Type B pancreatic cell (in vitro differentiated cells): ENCODE measurements around the gene ARIH1. TPM values are rescaled to one million over a fixed set of nuclear protein-coding genes. Genes with fewer than 3 reads are reported as not detected.
"Not testable (repeated sequence)": the region's sequence is repeated elsewhere in the genome, so short reads cannot be mapped to it uniquely, and the experiment has no call there.

Experiments
- DNase-seq: peaks from one replicate; pipeline ENCODE4 v3.0.0; 2021; ENCODE audit warnings: mixed read lengths; ENCODE audit not compliant: unreplicated experiment; ENCODE audit errors: extremely low spot score
- H3K27ac Mint-ChIP-seq: 2 replicates; pipeline ENCODE4 v1.8.0; 2021; ENCODE audit warnings: mild to moderate bottlenecking, mixed read lengths
- H3K27me3 Mint-ChIP-seq: 2 replicates; pipeline ENCODE4 v1.8.0; 2021; ENCODE audit warnings: mixed read lengths
- H3K36me3 Mint-ChIP-seq: 2 replicates; pipeline ENCODE4 v1.8.0; 2021; ENCODE audit warnings: mixed read lengths
- H3K4me1 Mint-ChIP-seq: one replicate; pipeline ENCODE4 v1.8.0; 2021; ENCODE audit warnings: mixed read lengths; ENCODE audit not compliant: unreplicated experiment
- H3K4me3 Mint-ChIP-seq: 2 replicates; pipeline ENCODE4 v1.8.0; 2021; ENCODE audit warnings: mild to moderate bottlenecking, mixed read lengths
- H3K9me3 Mint-ChIP-seq: 2 replicates; pipeline ENCODE4 v1.8.0; 2021; ENCODE audit warnings: mixed read lengths
- CTCF ChIP-seq: fragments of 200-600 bp; sonication (generic); conservative IDR thresholded peaks from 2 replicates; pipeline ENCODE4 v1.5.0; 2021; ENCODE audit warnings: antibody characterized with exemption, mild to moderate bottlenecking
- long read RNA-seq: library from polyadenylated mRNA; unstranded; transcript quantifications from one replicate; pipeline ENCODE4 v2.0.0, GENCODE V29; 2020
- total RNA-seq: library from RNA; stranded (reverse); gene quantifications from 2 replicates; pipeline ENCODE4 v1.2.1, GENCODE V29; 2021; ENCODE audit warnings: low replicate concordance

ARIH1 gene
- total RNA-seq: 172 and 199 TPM in 2 replicates
- long read RNA-seq, full-length matches to known transcripts: 9 of 26 reads
- long read RNA-seq, partial matches to known transcripts: 7 of 26 reads
- long read RNA-seq, other reads (novel, unspliced or antisense): 10 of 26 reads

- peak; percentile 99 for DNase-seq
- peaks cover 23% of the 10 kb centered on the region for H3K4me1 Mint-ChIP-seq
- peak within 1 kb of the TSS; percentile 92 for H3K4me3 Mint-ChIP-seq
- no peaks in the 10 kb centered on the region for H3K27me3 Mint-ChIP-seq
- no peaks in the 10 kb centered on the region for H3K9me3 Mint-ChIP-seq
- H3K36me3 Mint-ChIP-seq: peaks cover 20% of the 10 kb centered on the region
- peak within 1 kb of the TSS; percentile 100 for H3K27ac Mint-ChIP-seq
- peak; percentile 47 for TF ChIP-seq CTCF
Observed at GRCh38 chr15:72473614-72474465, at the start of gene ARIH1. ARIH1 (plus strand) TSS chr15:72474330; CDS start chr15:72474640, 310 bp downstream.

- Mint-ChIP-seq H3K27ac (no peak overlapping the region), H3K36me3 (no peaks in the 10 kb centered on the region), H3K27me3 (peaks cover 35% of the 10 kb centered on the region), H3K9me3 (peaks cover 12% of the 10 kb centered on the region), H3K4me3 (no peak overlapping the region), H3K4me1 (no peaks in the 10 kb centered on the region)
- DNase-seq: no peak
- TF ChIP-seq CTCF: no peak
Observed at GRCh38 chr15:72426753-72427152, 47.4 kb upstream of the ARIH1 start.

GRCh38 chr15:72437650-72438316 lies 36.3 kb upstream of the ARIH1 start:
- no peak for DNase-seq
- no peak for TF ChIP-seq CTCF
- no peaks in the 10 kb centered on the region for H3K4me1 Mint-ChIP-seq
- H3K27me3 Mint-ChIP-seq: peaks cover 22% of the 10 kb centered on the region
- H3K27ac Mint-ChIP-seq: no peak overlapping the region
- H3K4me3 Mint-ChIP-seq: no peak overlapping the region
- no peaks in the 10 kb centered on the region for H3K36me3 Mint-ChIP-seq
- no peaks in the 10 kb centered on the region for H3K9me3 Mint-ChIP-seq

- not testable (repeated sequence) for H3K27ac Mint-ChIP-seq
Observed at GRCh38 chr15:72442848-72443247, 31.3 kb upstream of the ARIH1 start.

GRCh38 chr15:72445426-72445825 lies 28.7 kb upstream of the ARIH1 start:
- Mint-ChIP-seq H3K36me3 (no peaks in the 10 kb centered on the region), H3K27me3 (peaks cover 10% of the 10 kb centered on the region), H3K4me1 (no peaks in the 10 kb centered on the region), H3K4me3 (no peak overlapping the region), H3K27ac (no peak overlapping the region), H3K9me3 (no peaks in the 10 kb centered on the region)
- no peak for TF ChIP-seq CTCF
- no peak for DNase-seq

More at GRCh38 chr15:72442848-72443247, 31.3 kb upstream of the ARIH1 start:
- not testable (repeated sequence) for H3K36me3 Mint-ChIP-seq, H3K27me3 Mint-ChIP-seq, DNase-seq, H3K4me3 Mint-ChIP-seq, H3K4me1 Mint-ChIP-seq, H3K9me3 Mint-ChIP-seq

- H3K9me3 Mint-ChIP-seq: no peaks in the 10 kb centered on the region
- no peak for TF ChIP-seq CTCF
- no peak overlapping the region for H3K27ac Mint-ChIP-seq
- no peak overlapping the region for H3K4me3 Mint-ChIP-seq
- no peaks in the 10 kb centered on the region for H3K4me1 Mint-ChIP-seq
- no peak for DNase-seq
- no peaks in the 10 kb centered on the region for H3K36me3 Mint-ChIP-seq
- peaks cover 18% of the 10 kb centered on the region for H3K27me3 Mint-ChIP-seq
Observed at GRCh38 chr15:72450805-72451204, 23.3 kb upstream of the ARIH1 start.
